Measurements from ENCODE around the gene NT5DC1.

DNA sequence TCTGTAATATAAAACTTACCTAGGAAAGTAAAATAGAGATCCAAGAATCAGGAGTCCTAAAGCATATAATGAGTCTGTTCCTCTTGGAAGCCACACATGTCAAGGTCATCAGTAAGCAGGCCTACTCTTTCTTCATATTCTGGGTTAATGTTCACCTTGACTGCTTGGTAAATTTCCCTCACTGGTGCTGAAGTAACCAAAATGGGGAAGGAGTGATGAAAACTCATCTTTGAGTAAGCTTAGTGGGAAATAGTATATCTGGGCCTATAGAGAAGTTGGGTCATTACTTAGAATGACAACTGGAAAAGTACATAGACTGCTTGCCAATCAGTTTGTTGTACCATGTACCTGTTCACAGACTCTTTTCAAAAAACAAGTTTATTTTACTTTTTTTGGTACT is 146.6 kb downstream of the NT5DC1 start:
- TF ChIP-seq, protein P1, sequence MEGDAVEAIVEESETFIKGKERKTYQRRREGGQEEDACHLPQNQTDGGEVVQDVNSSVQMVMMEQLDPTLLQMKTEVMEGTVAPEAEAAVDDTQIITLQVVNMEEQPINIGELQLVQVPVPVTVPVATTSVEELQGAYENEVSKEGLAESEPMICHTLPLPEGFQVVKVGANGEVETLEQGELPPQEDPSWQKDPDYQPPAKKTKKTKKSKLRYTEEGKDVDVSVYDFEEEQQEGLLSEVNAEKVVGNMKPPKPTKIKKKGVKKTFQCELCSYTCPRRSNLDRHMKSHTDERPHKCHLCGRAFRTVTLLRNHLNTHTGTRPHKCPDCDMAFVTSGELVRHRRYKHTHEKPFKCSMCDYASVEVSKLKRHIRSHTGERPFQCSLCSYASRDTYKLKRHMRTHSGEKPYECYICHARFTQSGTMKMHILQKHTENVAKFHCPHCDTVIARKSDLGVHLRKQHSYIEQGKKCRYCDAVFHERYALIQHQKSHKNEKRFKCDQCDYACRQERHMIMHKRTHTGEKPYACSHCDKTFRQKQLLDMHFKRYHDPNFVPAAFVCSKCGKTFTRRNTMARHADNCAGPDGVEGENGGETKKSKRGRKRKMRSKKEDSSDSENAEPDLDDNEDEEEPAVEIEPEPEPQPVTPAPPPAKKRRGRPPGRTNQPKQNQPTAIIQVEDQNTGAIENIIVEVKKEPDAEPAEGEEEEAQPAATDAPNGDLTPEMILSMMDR (IDR thresholded peaks at IDR 0.05; ENCODE audit: borderline replicate concordance, extremely low read depth, low read length, poor library complexity, severe bottlenecking), result no peak
- no peak for TF ChIP-seq EZH2 (IDR thresholded peaks at IDR 0.05; ENCODE audit: borderline replicate concordance, low read depth, low read length, severe bottlenecking)
